ENCODE data around the gene PHGDH. TPM values are rescaled to one million over a fixed set of nuclear protein-coding genes. Genes with fewer than 3 reads are reported as not detected.

PHGDH gene
- polyA plus RNA-seq, 1 experiment = 108 TPM

- no peak for TF ChIP-seq CTCF (IDR thresholded peaks at IDR 0.05; ENCODE audit: low read depth, low read length)
- CTCF ChIA-PET = interaction anchor here (0.5 to 1.7 kb wide), 3 partner anchors 10 to 61 kb away, joined by 3 to 7 read pairs (median 4); no protein-coding TSS in a partner anchor
These were observed 36.3 kb downstream of the PHGDH start for GRCh38 chr1:119748040-119748439.

GRCh38 chr1:119752592-119752991 is 40.9 kb downstream of the PHGDH start:
- TF ChIP-seq CTCF (IDR thresholded peaks at IDR 0.05; ENCODE audit: low read depth, low read length) = no peak
- peaks cover 5% of the 10 kb centered on the region for H3K27me3 ChIP-seq (ENCODE audit: control insufficient read depth, insufficient read depth, low read length)
- no peak for DNase-seq (ENCODE audit: low read depth, low spot score)
- no peaks in the 10 kb centered on the region for H3K9me3 ChIP-seq (ENCODE audit: control insufficient read depth, insufficient read depth, low read length)
- ChIA-PET CTCF (no interaction called here), POLR2A (no interaction called here)
- no peak overlapping the region for H3K4me3 ChIP-seq (ENCODE audit: low read depth, low read length)
- H3K27ac ChIP-seq (ENCODE audit: low read depth, low read length) = no peak overlapping the region

More at GRCh38 chr1:119748040-119748439, 36.3 kb downstream of the PHGDH start:
- POLR2A ChIA-PET = no interaction called here
- Histone ChIP-seq H3K4me3 (ENCODE audit: low read depth, low read length) (no peak overlapping the region), H3K9me3 (ENCODE audit: control insufficient read depth, insufficient read depth, low read length) (no peaks in the 10 kb centered on the region), H3K27ac (ENCODE audit: low read depth, low read length) (no peak overlapping the region), H3K27me3 (ENCODE audit: control insufficient read depth, insufficient read depth, low read length) (peaks cover 2% of the 10 kb centered on the region)
- no peak for DNase-seq (ENCODE audit: low read depth, low spot score)

- H3K27ac ChIP-seq (ENCODE audit: low read depth, low read length) = no peak overlapping the region
- no peak overlapping the region for H3K4me3 ChIP-seq (ENCODE audit: low read depth, low read length)
- ChIA-PET CTCF (interaction anchor here (1.4 to 5.5 kb wide), 2 partner anchors 11 to 15 kb away, joined by 3 to 36 read pairs; no protein-coding TSS in a partner anchor), POLR2A (no interaction called here)
- TF ChIP-seq CTCF (IDR thresholded peaks at IDR 0.05; ENCODE audit: low read depth, low read length) = no peak
- H3K9me3 ChIP-seq (ENCODE audit: control insufficient read depth, insufficient read depth, low read length) = no peaks in the 10 kb centered on the region
- H3K27me3 ChIP-seq (ENCODE audit: control insufficient read depth, insufficient read depth, low read length) = peaks cover 6% of the 10 kb centered on the region
- no peak for DNase-seq (ENCODE audit: low read depth, low spot score)
These were observed 46.9 kb downstream of the PHGDH start for GRCh38 chr1:119758584-119758983.

- CTCF ChIA-PET = interaction anchor here (1.6 kb wide), 1 partner anchor 86 kb away, joined by 4 read pairs; no protein-coding TSS in a partner anchor
- POLR2A ChIA-PET = no interaction called here
- H3K9me3 ChIP-seq (ENCODE audit: control insufficient read depth, insufficient read depth, low read length) = 0 out of 2 replicates have a peak, but pooled peaks cover 2% of the 10 kb centered on the region
- peaks cover 12% of the 10 kb centered on the region for H3K27me3 ChIP-seq (ENCODE audit: control insufficient read depth, insufficient read depth, low read length)
- no peak overlapping the region for H3K27ac ChIP-seq (ENCODE audit: low read depth, low read length)
- H3K4me3 ChIP-seq (ENCODE audit: low read depth, low read length) = no peak overlapping the region
- DNase-seq (ENCODE audit: low read depth, low spot score) = no peak
- TF ChIP-seq CTCF (IDR thresholded peaks at IDR 0.05; ENCODE audit: low read depth, low read length) = no peak
These were observed 50.7 kb downstream of the PHGDH start for GRCh38 chr1:119762409-119762808.

- Histone ChIP-seq H3K9me3 (ENCODE audit: control insufficient read depth, insufficient read depth, low read length) (0 out of 2 replicates have a peak, but pooled peaks cover 2% of the 10 kb centered on the region), H3K27ac (ENCODE audit: low read depth, low read length) (no peak overlapping the region), H3K27me3 (ENCODE audit: control insufficient read depth, insufficient read depth, low read length) (peaks cover 12% of the 10 kb centered on the region), H3K4me3 (ENCODE audit: low read depth, low read length) (no peak overlapping the region)
- no peak for TF ChIP-seq CTCF (IDR thresholded peaks at IDR 0.05; ENCODE audit: low read depth, low read length)
- DNase-seq (ENCODE audit: low read depth, low spot score) = no peak
- ChIA-PET CTCF (no interaction called here), POLR2A (no interaction called here)
These were observed 51.2 kb downstream of the PHGDH start for GRCh38 chr1:119762953-119763352.
